ENCODE measurements around the gene VPS37D. TPM values are rescaled to one million over a fixed set of nuclear protein-coding genes. Genes with fewer than 3 reads are reported as not detected.

The VPS37D gene
- total RNA-seq, 1 experiment from 2014 or later: 4.7 TPM

Small RNAs within 50 kb of the gene (small RNA-seq; reads per million reads assigned to genes)
- gene MIR4284: 0.09 reads per million

Other genes starting within 250 kb of the VPS37D start
- 0.10 TPM in 1 of 2 replicates, not detected in the other for gene FZD9, start 234.1 kb upstream of the VPS37D start, total RNA-seq (2014; rRNA removed; shearing (Covaris generic))
- 68.5 and 70.7 TPM in 2 replicates for gene BAZ1B, start 145.5 kb upstream of the VPS37D start, total RNA-seq (2014; rRNA removed; shearing (Covaris generic))
- gene BCL7B, start 110.1 kb upstream of the VPS37D start, total RNA-seq (2014; rRNA removed; shearing (Covaris generic)): 40.9 and 49.6 TPM in 2 replicates
- gene TBL2, start 89.3 kb upstream of the VPS37D start, total RNA-seq (2014; rRNA removed; shearing (Covaris generic)): 34.7 and 57.3 TPM in 2 replicates
- gene MLXIPL, start 43.3 kb upstream of the VPS37D start, total RNA-seq (2014; rRNA removed; shearing (Covaris generic)): not detected in 2 replicates
- gene DNAJC30, start 15.6 kb downstream of the VPS37D start, total RNA-seq (2014; rRNA removed; shearing (Covaris generic)): 3.8 and 11.9 TPM in 2 replicates
- gene BUD23, start 15.8 kb downstream of the VPS37D start, total RNA-seq (2014; rRNA removed; shearing (Covaris generic)): 78.8 and 82.9 TPM in 2 replicates
- 51.6 and 69.7 TPM in 2 replicates for gene STX1A, start 51.8 kb downstream of the VPS37D start, total RNA-seq (2014; rRNA removed; shearing (Covaris generic))
- 46.2 and 50.5 TPM in 2 replicates for gene ABHD11, start 71.0 kb downstream of the VPS37D start, total RNA-seq (2014; rRNA removed; shearing (Covaris generic))
- gene CLDN3, start 102.4 kb downstream of the VPS37D start, total RNA-seq (2014; rRNA removed; shearing (Covaris generic)): not detected in 2 replicates
- gene CLDN4, start 163.2 kb downstream of the VPS37D start, total RNA-seq (2014; rRNA removed; shearing (Covaris generic)): 1.2 and 1.7 TPM in 2 replicates
- 14.4 and 22.2 TPM in 2 replicates for gene METTL27, start 174.7 kb downstream of the VPS37D start, total RNA-seq (2014; rRNA removed; shearing (Covaris generic))
- gene TMEM270, start 193.3 kb downstream of the VPS37D start, total RNA-seq (2014; rRNA removed; shearing (Covaris generic)): 0.23 TPM in 1 of 2 replicates, not detected in the other